D341Med (cell line): ENCODE results near the gene ABI1.
"Not testable (repeated sequence)": the region's sequence is repeated elsewhere in the genome, so short reads cannot be mapped to it uniquely, and the experiment has no call there.

Experiments
- DNase-seq: peaks from one replicate; pipeline ENCODE4 v3.0.0; 2012; ENCODE audit warnings: low spot score

Gene ABI1

DNA sequence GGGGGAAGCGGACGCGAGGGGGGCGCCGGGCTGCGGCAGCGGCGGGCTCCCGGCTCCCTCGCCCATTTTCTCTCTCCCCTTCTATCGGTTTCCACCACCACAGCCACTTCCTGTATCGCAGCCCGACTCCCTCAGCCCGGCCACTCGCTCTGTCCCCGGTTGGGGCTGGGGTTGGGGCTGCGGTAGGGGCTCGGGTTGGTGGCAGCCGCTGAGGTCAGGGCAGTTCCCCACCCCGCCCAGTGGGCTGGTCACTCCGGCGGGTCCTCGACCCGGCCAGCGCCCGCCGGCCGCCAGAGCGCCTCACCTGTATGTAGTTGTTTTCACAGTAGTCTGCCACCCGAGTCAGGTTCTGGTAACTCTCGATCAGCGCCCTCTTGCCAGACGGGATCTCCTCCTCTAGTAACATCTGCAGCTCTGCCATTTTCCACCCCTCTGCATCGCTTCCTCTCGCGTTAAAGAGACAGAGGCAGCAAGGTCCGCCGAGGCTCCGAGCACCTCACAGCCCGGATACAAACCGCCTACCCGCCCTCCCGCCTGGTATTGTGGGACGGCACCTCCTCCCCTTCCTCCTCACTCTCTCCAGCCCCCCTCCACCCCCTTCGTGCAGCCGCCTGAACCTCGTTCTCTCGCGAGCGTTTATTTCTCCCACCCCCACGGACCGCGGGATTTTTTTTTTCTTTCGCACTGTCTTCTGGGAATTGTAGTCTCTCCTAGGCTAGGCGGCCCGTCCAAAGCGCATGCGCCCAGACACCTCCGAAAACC is at the start of gene ABI1:
Gene ABI1, minus strand, starts transcription at position 516 of the 762 bp plus-strand sequence. Its CDS starts 95 bp downstream, at position 421.
- DNase-seq = peak; percentile 95

DNA sequence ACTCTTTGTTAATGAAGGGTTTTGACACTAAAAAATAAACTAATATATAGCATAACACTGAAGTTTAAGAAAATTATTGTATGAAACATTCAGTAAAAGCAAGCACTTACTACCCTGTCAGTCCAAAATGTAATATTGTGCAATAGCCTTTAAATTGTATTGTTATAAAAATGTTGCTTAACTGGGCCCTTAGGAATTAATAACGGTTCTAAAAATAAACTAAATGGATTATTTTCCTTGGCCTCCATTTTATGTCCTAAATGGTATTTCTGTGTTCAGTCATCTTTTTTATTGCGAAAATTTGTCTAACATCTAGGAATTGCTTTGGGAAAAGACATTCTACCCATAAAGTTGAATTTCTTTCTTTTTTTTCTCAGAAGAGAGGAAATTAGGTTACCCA is 49.0 kb upstream of the ABI1 start:
- DNase-seq = no peak

DNA sequence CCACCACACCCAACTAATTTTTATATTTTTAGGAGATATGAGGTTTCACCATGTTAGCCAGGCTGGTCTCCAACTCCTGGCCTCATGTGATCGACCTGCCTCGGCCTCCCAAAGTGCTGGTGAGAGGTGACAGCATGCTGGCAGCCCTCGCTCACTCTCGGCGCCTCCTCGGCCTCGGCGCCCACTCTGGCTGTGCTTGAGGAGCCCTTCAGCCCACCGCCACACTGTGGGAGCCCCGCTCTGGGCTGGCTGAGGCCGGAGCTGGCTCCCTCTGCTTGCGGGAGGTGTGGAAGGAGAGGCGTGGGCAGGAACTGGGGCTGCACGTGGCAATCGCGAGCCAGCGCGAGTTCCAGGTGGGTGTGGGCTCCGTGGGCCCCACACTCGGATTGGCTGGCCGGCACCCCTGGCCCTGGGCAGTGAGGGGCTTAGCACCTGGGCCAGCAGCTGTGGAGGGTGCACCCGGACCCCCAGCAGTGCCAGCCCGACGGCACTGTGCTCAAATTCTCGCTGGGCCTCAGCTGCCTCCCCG is 44.6 kb upstream of the ABI1 start:
- not testable (repeated sequence) for DNase-seq

DNA sequence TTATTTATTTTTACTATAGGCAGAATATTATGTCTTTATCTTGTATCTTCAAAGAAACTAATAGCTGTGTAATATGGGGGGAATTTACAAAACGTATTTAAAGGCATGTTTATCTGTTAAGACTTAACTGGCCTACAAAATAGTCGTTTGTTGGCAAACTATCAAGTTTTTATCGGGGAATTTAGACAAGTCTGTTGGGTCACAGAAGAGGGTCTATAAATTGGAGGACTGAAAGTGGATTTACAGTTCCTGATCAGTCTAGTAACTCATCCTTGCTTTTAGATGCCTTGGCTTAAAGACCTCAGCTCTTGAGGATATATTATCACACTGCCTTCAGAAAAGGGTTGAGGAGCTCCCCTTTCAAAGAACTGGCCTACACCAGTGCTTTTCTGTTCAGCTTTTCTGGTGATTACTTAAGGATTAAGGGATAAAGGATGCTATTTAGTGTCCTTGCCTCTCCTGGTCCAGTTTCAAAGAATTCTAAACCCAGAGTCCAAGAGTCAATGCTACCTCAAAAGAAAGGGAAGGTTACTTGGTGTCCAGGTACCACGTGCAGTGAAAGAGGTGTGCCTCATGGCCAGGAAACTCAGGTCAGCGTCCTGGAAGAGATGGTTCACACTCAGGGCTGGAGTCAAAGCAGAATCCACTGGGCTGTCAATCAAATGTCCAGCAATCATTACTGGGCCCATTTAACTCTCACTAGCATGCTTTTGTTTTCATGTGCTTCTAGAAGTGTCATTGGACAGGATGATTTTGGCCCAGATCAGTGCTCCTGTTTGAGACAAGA is 42.9 kb upstream of the ABI1 start:
- DNase-seq = no peak

DNA sequence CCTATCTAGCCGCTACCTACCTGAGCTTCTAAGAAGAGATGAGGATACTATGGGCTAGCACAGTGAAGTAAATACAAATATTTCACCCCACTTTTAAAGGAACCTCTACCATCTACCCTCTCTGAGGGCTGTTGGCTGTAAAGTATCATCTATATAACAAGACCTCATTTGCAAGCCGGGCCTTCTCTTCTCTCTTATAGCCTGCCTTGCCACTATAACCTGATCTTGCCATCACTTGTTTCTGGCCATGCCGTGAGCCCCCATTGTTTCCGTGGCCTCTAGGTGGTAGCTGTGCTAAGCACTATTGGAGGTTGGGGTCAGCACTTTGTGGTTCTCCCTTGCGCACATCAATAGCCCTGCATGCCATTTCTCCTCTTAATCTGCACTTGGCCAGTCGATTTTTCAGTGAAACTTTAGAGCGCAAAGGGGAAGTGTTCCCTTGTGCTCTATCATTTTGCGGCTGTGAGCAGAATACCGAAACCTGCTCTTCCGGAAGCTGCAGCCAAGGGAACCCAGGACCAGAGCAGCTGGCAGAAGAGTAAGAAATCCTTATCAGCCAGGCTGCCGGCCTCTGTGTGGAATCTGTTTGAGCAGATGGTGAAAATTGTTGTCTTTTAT is 31.7 kb upstream of the ABI1 start:
- not testable (repeated sequence) for DNase-seq

DNA sequence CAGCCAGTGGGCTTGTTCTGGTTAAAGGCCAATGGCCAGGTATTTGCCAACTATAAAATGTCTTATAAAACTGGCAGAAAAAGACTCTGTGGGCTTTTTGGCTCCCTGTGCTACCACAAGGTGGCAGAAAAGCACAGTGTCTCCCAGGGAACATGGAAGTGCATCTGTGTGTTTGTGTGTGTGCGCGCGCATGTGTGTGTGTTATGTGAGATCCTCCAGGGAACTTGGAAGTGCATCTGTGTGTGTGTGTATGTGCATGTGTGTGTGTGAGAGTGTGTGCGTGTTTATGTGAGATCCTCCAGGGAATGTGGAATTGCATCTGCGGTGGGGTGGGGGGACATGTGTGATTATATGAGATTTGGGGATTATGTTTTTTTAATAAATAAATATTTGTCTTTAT is 30.2 kb upstream of the ABI1 start:
- DNase-seq = peak; percentile 50

DNA sequence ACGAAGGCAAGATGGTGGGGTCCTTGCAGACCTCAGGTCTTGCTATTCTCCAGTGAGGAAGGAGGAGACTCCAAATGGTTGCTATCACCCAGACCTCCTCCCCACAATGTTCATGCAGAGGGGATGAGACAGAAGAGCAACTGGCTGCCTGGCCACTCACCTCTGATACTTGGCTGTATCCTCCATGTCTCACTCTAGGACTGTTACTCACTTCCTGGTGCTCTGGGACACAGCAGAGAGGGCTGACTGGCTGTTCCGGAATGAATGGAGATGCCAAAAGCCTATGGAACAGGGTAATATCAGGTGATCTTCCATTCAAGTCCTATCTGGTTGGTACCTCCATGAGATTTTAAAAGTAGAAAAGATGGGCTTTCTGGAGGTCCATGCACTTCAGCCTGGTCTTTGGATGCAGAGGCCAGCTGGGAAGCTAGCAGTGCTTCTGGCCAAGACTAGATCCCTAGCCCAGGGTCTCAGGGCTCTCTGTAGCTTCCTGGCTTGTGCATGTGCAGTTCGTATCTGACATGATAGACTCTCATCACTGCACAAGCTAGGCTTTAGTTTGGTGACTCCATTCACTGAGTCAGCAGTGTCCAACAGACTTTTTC is 27.0 kb upstream of the ABI1 start:
- DNase-seq = no peak

DNA sequence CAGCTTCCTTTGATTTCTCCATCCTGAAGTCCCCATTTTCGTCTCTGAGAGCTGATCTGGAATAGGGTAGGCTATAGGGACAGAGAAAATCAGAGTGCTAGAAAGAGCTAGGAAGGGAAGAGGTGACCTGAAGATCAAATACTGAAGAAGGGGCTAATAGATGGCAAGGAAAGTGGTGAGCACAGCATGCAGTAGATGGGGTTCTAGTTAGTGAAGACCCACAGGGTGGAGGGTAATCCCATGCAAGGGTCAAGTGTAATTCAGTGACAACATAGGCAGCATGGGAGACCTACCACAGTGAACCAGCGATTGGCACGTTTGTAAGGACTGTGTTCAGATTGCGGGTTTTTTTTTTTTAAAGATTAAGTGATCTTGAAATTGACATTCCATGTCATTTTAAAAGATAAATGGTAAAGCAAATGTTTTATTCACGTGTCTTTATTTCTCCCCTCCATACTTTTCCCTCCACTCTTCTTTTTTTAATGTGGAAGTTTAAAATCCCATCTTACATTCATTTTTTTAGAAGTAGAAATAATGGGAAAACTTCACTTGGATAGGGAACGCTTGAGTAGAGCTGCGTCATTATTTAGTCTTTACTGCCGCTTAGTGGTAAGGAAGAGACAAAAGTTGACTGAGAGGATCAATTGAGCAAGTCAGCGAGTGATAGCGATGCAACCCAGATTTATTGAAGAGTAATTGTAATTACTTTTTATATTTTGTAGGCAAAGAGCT is 21.0 kb upstream of the ABI1 start:
- DNase-seq = peak; percentile 64

DNA sequence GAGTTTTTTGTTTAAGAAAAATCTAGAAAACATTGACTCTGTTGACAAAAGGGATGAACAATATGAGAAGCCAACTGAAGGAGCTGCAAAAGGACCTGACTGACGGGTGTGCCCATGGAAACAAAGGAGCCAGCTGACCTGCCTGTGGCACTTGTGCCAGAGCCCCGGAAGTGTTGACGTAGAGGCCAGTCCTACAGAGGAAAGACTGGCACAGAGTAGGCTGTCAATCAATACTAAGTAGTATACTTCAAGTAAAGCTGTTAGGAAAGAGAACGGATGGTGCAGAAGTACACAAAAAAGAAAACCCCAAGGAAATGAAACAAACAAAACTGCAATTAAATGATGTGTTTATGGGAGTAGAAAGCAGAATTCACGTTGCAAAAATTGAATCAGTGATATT is 19.0 kb upstream of the ABI1 start:
- no peak for DNase-seq

DNA sequence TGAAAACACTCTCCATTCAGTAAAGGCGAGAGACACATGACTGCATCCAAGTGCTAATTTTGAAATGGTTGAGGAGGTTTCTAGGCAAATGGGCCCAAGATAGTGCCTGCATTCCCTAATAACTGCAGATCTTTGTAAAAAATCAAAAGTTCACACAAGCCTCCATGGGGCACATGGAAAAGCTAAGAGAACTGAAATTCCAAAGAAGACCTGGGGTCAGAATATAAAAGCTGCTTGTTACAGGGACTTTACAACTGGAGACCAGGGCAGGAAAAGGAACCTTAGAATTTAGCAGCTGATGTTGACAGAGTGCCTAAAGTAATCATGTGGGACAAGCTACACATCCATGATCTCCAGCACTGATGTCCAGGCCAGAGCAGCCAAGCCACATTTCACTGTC is 10.0 kb upstream of the ABI1 start:
- no peak for DNase-seq

DNA sequence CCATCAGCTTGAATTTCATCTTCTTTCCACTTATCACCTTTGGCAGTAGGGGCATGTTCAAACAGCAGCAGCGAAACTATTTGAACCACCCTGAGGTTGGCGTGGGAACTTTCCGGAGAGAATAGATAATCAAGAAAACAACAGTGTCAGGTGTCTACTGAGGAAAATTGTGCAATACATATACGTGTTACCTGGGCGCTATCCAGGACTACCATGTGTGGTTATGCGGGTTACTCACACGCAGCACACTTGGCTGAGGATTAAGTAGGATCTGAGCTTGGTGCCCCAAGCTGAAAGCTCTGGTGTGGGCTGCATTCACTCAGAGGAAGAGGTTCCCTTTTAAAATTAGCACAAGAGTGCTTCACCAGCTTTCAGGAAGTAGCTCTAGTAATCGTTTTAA is 8.8 kb upstream of the ABI1 start:
- DNase-seq = no peak

DNA sequence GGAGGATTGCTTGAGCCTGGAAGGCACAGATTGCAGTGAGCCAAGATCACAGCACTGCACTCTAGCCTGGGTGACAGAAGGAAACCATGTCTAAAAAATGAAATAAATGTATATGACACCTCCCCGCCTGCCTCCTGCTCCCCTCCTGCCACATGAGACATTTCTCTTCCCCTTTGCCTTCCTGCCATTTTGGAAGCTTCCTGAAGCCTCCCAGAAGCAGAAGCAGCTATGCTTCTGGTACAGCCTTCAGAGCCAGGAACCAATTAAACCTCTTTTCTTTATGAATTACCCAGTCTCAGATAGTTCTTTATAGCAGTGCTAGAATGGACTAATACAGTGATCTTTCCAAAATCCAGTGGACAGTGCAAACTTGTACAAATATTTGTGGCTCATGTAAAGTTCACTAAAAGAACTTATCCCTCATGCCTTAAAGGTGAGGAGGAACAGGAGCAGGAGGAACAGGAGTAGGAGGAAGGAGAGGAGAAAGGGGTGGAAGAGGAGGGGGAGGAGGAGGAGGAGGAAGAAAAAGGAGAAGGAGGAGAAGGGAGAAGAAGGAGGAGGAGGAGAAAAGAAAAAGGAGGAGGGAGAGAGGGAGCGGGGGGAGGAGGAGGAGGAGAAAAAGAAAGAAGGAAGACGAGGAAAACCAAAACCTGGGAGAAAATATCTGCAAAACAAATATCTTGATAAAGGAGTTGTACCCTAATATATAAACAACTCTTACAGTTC is 2.8 kb upstream of the ABI1 start:
- no peak for DNase-seq

DNA sequence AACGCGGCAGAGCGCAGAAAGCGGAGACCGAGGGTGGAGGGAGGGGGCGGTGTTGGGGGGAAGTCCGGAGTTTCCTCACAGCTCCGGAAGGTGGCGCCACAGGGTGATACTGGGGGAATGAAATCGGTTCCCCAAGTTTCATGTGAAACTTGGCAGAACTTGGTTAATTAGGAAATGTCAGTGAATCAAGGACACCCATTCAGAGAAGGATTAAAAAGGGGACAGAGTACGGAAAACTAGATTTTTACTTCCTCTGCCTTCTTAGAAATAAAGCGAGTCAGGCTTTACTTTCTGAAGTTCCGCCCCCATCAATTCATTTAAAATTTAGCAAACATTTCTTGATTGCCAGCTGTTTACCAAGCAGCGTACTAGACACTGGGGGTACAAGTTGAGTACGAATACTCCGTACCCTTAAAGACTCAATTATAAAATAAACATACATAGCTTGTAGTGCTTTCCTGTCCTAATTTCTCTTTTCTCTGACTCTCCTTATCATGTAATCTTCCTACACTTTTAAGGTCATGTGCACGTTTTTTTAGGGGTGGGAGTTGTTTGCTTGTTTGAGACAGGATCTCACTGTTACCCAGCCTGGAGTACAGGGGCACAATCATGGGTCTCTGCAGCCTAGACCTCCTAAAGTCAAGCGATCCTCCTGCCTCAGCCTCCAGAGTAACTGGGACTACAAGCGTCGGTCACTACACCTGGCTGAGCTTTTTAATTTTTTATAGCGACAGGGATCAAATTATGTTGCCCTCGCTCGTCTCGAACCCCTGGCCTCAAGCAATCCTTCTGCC is 644 bp upstream of the ABI1 start:
- no peak for DNase-seq

DNA sequence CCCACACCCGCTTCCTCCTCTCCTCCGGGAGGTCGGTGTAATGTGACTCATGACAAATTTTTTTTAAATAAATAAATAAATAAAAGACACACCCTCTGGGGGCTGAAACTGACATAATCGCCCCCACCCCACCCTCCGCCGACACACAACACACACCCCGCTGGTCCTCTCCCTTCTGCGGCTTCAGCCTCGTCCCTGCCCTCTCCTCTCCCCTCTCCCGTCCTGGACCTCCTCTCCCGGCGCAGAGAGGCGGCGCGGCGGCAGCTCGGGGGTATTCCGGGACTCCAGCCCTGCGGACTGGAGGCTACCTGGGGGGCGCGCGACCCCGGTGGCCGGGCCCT is 686 bp downstream of the ABI1 start:
- DNase-seq = no peak

DNA sequence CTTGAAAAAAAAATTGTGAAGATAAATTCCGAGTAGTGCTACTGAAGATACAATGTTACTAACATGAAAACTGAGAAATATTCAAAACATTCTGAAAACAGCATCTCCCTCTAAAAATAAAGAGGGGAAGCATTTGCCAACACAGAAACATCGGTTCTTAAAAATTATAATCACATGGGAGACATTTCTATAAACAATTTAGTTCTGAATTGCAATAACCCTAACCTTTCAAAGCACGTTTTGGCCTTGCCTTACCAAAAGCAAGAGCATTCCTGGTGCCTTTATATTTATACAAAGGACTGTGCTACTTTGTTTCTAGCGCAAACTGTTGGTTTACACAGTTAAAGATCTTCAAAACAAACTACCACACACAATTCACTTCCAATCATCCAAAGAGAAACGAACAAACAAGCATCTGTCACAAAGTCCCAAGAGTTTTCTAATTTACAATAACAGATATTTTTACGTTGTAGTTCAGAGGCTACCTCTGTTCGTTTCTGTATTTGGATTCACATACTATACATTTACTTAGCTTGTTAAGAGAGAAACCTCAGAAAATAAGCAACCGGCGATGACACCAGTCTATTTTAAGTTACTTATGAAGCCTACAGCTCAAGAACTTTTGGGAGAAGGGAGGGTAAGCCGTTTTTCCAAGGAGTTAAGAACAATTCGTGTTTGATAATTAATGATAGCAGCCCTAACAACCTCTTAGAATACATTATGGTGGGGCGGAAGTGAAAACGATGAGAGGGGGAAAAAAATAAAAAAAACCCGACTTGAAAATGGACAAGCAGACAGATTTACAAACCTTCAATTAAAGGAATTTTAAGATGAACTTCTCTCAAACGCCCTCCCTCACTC is 1.3 kb downstream of the ABI1 start:
- DNase-seq = no peak

DNA sequence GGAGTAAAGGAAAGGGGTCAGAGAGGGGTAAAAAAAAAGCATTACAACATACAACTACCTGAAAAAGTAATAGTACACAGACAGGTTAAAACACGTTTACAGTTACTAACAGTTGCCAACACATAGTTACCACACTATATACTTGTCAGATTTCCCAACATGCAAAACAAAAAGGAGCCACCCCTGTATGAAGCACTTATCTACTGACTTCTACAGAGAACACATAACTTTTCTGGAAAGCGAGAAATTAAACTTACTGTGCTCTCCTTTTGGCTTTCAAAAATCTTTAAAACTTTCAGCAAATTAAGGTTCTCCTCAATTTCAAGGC is 2.1 kb downstream of the ABI1 start:
- no peak for DNase-seq

DNA sequence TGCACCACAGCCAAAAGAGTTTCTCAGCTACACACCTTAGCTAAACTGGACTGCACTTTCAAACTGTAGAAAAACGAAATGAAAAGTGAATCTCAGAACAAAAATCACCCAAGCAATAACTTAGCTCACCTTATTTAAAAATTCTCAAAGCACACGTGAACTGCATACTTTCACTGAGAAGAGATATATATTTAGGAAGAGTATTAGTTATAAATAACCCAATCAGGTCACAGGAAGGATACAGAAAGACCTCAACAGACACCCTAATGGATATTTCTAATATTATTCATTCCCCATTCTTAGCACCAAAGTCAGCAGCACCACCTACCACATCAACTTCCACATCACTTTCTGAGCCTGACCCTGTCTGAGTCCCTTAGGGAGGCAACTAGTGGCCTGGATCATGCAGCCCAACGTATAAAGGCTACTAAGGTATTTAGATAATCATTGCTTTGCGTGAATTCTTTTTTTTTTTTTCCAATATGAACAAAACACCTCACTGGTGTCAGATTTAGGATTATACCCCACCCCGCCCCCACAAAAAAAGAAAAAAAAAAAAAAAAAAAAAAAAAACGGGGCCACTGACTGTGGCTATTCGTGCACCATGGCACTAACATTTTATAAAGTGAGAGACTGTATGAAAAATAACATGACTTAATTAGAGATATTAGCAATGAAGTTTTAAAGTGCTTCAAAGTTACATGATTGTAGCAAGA is 2.6 kb downstream of the ABI1 start:
- no peak for DNase-seq

DNA sequence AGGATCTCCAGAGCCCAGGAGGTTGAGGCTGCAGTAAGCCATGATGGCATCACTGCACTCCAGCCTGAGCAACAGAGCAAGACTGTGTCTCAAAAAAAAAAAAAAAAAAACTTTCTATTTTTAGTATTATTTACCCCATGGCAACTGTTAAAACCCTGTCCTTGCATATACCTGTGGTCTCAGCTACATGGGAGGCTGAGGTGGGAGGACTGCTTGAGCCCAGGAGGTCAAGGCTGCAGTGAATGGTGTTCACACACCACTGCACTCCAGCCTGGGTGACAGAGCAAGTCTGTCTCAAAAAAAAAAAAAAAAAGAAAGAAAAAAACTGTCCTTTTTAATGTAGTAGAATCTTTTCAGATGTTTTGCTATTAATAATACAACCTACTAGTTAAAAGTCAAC is 3.2 kb downstream of the ABI1 start:
- DNase-seq = not testable (repeated sequence)

DNA sequence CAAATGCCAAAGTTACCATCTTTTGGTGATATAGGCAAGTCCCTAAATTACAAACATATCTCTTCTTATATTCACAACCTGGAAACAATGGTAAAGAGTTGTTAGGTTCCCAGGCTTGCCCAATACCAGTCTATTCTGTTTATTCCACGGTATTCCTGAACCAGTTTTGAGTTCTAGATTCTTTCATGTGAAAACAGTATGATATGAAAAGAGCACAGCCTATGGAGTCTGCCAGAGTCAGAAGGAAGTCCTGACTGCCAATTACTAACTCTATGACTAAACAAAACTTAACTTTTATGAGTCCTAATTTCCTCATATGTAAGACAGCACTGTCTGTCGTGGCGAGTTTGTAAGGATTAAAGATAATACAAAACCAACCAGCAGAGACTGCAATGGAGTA is 5.6 kb downstream of the ABI1 start:
- no peak for DNase-seq
